Measurements from ENCODE around the gene DPYD. TPM values are rescaled to one million over a fixed set of nuclear protein-coding genes. Genes with fewer than 3 reads are reported as not detected.
A peak's percentile ranks its signal among the peaks of the same experiment; 100 is the strongest.

The DPYD gene
- polyA plus RNA-seq, 4 donors, result 11.4 to 44.8 (median 16.7) TPM

- no peak for DNase-seq (ENCODE audit: low read depth in 4 of 4, low spot score in 3 of 4)
These were observed 123.2 kb downstream of the DPYD start for GRCh38 chr1:97797403-97798183.

DNA sequence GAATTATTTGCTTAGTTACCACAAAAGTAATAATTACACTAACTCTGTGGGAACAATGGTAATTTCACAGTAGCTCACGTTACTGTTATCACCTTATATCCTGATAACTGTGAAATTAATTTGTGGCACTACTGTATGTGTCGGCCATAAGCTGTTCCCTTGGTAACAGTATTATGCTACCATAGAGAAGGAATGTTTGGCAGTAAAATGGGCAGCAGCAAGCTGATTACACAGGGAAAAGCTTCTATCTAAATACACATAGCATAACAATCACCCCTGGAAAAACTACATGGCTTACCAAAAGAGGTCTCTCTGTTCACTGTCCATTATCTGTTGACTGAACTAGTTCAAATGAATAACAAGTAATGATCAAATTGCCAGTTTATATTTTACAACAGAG lies 124.1 kb downstream of the DPYD start:
- no peak for DNase-seq (ENCODE audit: low read depth in 4 of 4, low spot score in 3 of 4)

DNA sequence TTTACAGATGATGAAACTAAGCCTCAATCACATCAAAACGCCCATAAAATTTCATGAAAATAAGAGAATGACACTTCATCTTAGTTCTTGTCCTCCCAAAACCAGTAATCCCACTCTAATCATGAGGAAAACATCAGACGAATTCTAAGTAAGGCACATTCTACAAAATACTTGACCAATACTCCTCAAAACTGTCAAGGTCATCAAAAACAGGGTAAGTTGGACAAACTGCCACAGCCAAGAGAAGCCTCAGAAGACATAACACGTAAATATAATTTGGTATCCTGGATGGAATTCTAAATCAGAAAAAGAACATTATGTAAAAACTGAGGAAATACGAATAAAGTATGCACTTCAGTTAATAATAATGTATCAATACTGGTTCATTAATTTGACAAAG lies 128.2 kb downstream of the DPYD start:
- no peak for DNase-seq (ENCODE audit: low read depth in 4 of 4, low spot score in 3 of 4)

GRCh38 chr1:97791251-97791650 lies 129.6 kb downstream of the DPYD start:
- DNase-seq (ENCODE audit: low read depth in 4 of 4, low spot score in 3 of 4), result no peak

DNA sequence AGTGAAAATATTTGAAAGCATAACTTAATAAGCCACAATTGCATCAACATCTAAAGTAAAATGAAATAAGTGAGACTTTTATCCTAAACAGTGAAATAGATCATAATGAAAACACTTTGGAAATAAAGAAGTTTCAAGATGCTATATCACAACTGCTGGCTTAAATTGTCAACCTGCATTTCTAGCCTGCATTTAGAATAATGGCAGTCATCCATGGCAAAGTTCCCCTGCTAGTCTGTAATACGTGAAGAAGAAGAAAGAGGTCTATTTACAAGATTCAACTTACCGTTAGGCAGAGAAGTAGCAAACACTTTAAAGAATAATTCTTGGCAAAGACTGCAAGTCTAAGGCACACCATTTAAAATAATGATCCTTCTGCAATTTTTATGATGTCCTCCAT lies 133.6 kb downstream of the DPYD start:
- DNase-seq (ENCODE audit: low read depth in 4 of 4, low spot score in 3 of 4), result no peak

DNA sequence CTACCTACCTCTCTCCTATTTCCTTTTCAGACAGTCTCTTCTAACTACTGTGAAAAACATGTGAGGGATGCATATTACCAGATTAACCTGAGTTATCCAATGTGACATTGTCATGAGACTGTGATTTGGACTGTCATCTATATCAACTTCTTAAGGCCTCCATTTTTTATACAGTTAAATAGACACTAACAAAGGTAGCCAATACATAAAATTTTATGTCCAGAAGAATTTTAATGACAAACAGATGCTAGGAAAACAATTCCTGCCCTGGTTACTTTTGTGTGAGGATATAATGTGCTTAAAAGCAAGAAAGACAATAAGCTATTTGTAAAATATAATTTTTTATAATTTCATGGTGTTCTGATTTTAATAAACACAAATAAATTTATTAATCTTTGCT lies 136.2 kb downstream of the DPYD start:
- no peak for DNase-seq (ENCODE audit: low read depth in 4 of 4, low spot score in 3 of 4)

DNA sequence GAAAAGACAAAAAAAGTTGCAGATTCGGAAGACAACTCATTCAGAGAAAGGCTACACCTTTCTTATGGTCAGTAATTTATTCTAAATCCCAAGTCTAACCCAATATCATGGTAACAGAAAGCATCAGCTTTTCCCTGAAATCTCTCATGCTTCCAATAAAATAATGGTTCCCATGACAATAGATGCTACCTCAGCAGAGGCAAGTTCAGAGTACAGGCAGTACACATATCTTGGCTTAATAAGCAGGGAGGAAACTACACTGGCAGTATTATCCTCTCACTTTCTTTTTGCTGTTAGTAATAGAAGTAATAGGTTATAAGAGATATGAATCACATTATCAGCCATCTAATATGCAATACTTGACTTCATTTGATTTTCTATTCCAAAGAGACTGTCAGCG lies 137.1 kb downstream of the DPYD start:
- DNase-seq (ENCODE audit: low read depth in 4 of 4, low spot score in 3 of 4), result no peak

GRCh38 chr1:97781762-97782337 lies 139.0 kb downstream of the DPYD start:
- no peak for DNase-seq (ENCODE audit: low read depth in 4 of 4, low spot score in 3 of 4)

- DNase-seq (ENCODE audit: low read depth in 4 of 4, low spot score in 3 of 4), result no peak
These were observed 139.9 kb downstream of the DPYD start for GRCh38 chr1:97780884-97781283.

GRCh38 chr1:97778718-97779117 lies 142.1 kb downstream of the DPYD start:
- DNase-seq (ENCODE audit: low read depth in 4 of 4, low spot score in 3 of 4), result no peak

GRCh38 chr1:97770376-97770775 lies 150.5 kb downstream of the DPYD start:
- DNase-seq (ENCODE audit: low read depth in 4 of 4, low spot score in 3 of 4), result no peak

DNA sequence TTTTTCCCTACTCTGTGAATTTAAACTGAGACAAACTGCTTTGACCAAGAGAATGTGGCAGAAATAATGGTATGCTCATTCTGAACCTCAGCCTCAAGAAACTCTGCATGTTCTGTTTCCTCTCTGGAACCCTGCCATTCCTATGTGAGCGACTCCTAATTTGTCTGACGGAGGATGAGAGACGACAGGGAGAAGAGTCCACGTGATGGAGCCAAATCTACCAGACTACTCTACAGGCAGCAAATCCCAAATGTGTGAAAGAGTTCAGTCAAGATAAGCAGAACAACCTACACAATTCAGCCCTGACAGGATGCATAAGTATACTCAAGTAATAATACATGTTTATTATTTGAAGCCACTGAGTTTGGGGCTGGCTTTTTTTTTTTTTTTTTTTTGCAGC lies 153.5 kb downstream of the DPYD start:
- no peak for DNase-seq (ENCODE audit: low read depth in 4 of 4, low spot score in 3 of 4)

- DNase-seq (ENCODE audit: low read depth in 4 of 4, low spot score in 3 of 4), result no peak
These were observed 155.8 kb downstream of the DPYD start for GRCh38 chr1:97764991-97765390.

DNA sequence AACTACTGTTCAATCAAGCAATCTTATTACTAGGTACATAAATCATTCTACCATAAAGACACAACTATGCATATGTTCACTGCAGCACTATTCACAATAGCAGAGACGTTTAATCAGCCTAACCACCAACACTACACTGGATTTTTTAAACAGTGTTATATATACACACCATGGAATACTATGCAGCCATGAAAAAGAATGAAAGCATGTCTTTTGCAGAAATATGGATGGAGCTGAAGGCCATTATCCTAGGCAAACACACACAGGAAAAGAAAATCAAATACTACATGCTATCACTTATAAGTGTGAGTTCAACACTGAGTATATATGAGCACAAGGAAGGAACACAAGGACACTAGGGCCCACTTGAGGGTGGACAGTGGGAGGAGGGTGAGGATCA lies 159.2 kb downstream of the DPYD start:
- no peak for DNase-seq (ENCODE audit: low read depth in 4 of 4, low spot score in 3 of 4)

DNA sequence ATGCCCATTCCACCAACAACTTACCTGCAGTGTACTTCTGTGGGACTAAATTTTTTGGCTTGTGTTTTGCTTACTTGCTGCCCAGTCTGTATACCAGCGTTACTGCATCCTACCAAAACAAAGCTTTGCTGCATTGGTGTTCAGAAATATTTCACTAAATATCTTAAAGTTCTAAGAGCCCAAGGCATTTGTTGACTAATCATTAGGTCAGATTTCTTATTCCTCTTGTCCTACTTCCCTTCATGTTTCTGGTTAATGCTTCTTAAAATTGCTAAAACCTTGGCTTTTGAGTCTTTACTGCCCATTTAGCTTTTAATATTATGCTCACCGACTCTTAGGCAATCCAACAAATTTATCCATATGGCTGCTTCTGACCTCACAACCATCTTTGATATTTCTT lies 161.8 kb downstream of the DPYD start:
- DNase-seq (ENCODE audit: low read depth in 4 of 4, low spot score in 3 of 4), result no peak

DNA sequence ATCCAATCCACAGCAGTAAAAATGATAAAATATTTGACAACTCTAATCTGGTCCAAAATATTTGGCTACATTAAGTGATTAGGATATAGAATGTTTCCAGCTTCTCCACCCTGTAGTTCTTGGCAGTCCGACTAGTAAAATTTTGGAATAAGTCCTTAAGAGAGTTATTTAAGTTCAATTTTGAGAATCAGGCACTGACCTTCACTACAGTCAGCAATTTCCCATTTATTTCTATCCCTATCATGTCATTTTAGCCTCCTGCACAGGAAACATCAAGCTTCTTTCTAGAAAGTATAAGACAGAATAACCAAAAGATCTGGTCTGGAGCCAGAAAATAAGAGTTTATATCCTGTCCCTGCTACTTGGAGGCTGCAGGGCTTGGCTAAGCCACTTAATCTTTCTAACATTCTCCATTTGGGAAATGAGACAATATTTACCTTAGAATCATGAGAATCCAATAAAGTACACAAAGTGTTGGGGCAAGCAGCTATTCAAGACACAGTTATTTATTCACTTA lies 162.2 kb downstream of the DPYD start:
- DNase-seq (ENCODE audit: low read depth in 4 of 4, low spot score in 3 of 4), result peak; percentile 16 to 27 (median 24)

DNA sequence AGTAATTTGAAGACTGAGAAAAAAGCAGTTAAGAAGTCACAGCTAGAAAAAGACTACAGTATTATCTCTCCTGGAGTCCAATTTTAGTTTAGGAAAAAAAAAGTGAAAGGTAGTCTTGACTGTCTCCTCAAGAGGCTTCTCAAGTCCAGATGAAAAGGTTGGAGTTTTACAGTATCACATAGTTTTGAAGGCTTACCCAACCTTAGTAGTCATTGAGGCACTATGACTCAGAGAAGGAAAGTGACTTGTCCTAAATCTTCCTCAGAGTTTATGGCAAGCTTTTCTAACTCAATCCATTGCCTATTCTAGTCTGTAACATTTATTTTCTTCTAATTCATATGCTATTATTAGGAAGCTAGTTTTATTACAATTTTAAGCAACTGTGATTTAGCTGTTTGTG lies 174.9 kb downstream of the DPYD start:
- no peak for DNase-seq (ENCODE audit: low read depth in 4 of 4, low spot score in 3 of 4)

DNA sequence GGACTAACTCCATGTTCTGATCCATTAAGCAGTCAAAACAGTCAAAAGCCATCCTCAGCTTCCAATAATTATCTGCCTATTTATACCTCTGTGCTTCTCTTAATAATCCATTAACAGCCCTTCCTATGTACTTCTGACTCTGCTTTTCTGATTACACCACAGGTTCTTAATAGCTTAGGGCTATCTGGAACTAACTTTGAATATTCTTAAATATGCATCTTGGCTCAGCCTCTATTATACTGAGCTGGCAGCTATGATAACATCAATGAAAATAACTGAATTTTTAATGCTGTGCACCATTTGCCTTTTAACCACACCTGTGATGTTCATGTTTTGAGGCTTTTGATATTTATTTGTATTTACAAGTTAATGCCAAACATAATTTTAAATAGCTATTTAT lies 175.9 kb downstream of the DPYD start:
- DNase-seq (ENCODE audit: low read depth in 4 of 4, low spot score in 3 of 4), result no peak

GRCh38 chr1:97743129-97743528 lies 177.7 kb downstream of the DPYD start:
- DNase-seq (ENCODE audit: low read depth in 4 of 4, low spot score in 3 of 4), result no peak

DNA sequence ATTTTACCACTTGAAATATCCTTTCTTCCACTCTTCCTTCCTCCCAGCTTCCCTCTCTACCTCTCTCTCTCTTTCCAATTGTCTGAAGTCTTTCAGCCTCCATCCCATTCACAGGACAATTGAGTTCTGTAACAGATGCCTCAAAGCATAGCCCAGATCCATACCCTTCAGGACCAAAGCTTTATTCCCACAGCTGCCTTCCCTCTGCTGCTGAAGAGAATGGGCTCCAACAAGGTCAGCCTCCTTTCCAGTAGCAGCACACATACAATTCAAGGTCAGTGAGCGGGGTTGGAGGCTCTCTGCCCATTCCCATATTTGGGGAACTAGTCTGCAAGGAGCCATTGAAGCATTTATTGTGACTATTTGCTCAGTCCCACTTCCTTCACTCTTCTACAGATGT lies 179.9 kb downstream of the DPYD start:
- DNase-seq (ENCODE audit: low read depth in 4 of 4, low spot score in 3 of 4), result no peak

GRCh38 chr1:97739596-97740103 lies 181.2 kb downstream of the DPYD start:
- no peak for DNase-seq (ENCODE audit: low read depth in 4 of 4, low spot score in 3 of 4)

GRCh38 chr1:97738270-97738669 lies 182.6 kb downstream of the DPYD start:
- DNase-seq (ENCODE audit: low read depth in 4 of 4, low spot score in 3 of 4), result no peak

Data from left renal pelvis (tissue), 4 donors.